Endodermal cell (in vitro differentiated cells): Measurements from ENCODE around the gene BACH2. TPM values are rescaled to one million over a fixed set of nuclear protein-coding genes. Genes with fewer than 3 reads are reported as not detected.

Source experiments
- DNase-seq: peaks from one replicate; pipeline ENCODE4 v3.0.0-alpha.2; 2017
- H3K27ac ChIP-seq: 2 replicates; pipeline ENCODE4 v1.5.1; 2013; ENCODE audit warnings: mild to moderate bottlenecking, low read depth, low read length, moderate library complexity
- H3K27me3 ChIP-seq: 2 replicates; pipeline ENCODE4 v1.6.1; 2013; ENCODE audit warnings: mild to moderate bottlenecking, low read length, moderate library complexity; ENCODE audit not compliant: insufficient read depth, control insufficient read depth, poor library complexity, severe bottlenecking
- H3K36me3 ChIP-seq: 2 replicates; pipeline ENCODE4 v1.7.0; 2013; ENCODE audit warnings: mild to moderate bottlenecking, low read length, moderate library complexity; ENCODE audit not compliant: control insufficient read depth, insufficient read depth
- H3K4me1 ChIP-seq: one replicate; pipeline ENCODE4 v1.7.0; 2013; ENCODE audit warnings: low read length; ENCODE audit not compliant: control insufficient read depth, insufficient read depth
- H3K4me3 ChIP-seq: 2 replicates; pipeline ENCODE4 v1.5.1; 2013; ENCODE audit warnings: mild to moderate bottlenecking, low read length, moderate library complexity
- H3K9ac ChIP-seq: 2 replicates; pipeline ENCODE4 v1.6.1; 2013; ENCODE audit warnings: mild to moderate bottlenecking, low read length, moderate library complexity; ENCODE audit not compliant: poor library complexity, severe bottlenecking; ENCODE audit errors: extremely low read depth
- H3K9me3 ChIP-seq: 2 replicates; pipeline ENCODE4 v1.6.1; 2013; ENCODE audit warnings: mild to moderate bottlenecking, low read length, moderate library complexity; ENCODE audit not compliant: control insufficient read depth
- H3K27ac Mint-ChIP-seq: 2 replicates; pipeline ENCODE4 v1.8.0; 2020; ENCODE audit warnings: mixed read lengths
- H3K27me3 Mint-ChIP-seq: 2 replicates; pipeline ENCODE4 v1.8.0; 2021; ENCODE audit warnings: mild to moderate bottlenecking, mixed read lengths; ENCODE audit not compliant: insufficient read depth
- H3K36me3 Mint-ChIP-seq: 2 replicates; pipeline ENCODE4 v1.8.0; 2020; ENCODE audit warnings: low read depth, mixed read lengths
- H3K4me1 Mint-ChIP-seq: 2 replicates; pipeline ENCODE4 v1.8.0; 2020; ENCODE audit warnings: mixed read lengths
- H3K4me3 Mint-ChIP-seq: 2 replicates; pipeline ENCODE4 v1.8.0; 2020; ENCODE audit warnings: mild to moderate bottlenecking, moderate library complexity, mixed read lengths
- H3K9me3 Mint-ChIP-seq: 2 replicates; pipeline ENCODE4 v1.8.0; 2020; ENCODE audit warnings: mild to moderate bottlenecking, mixed read lengths
- CTCF ChIP-seq: fragments of 200-600 bp; sonication (generic); conservative IDR thresholded peaks from 2 replicates; pipeline ENCODE4 v1.5.0; 2021; ENCODE audit warnings: antibody characterized with exemption, mild to moderate bottlenecking
- WGBS, 2 experiments: methylation state at CpG; one replicate each; pipeline versions ENCODE4 v1.1.5 to v1.1.7; 2013; ENCODE audit warnings: missing lambda C conversion rate in 2 of 2, mixed read lengths in 1 of 2; ENCODE audit not compliant: insufficient coverage in 1 of 2, insufficient read length in 1 of 2; 5-methylcytosine and 5-hydroxymethylcytosine counted together
- total RNA-seq, 2 donors: library from RNA; stranded (reverse); fragmentation: NEBNext Ultra II Directional in 1 of 2; extraction: Animal tissue kit (Norgen Biotek cat#: 25700) in 1 of 2; gene quantifications; 2 replicates in 1 of 2; 3 replicates in 1 of 2; pipeline ENCODE4 v1.2.1, GENCODE V29; 2021

BACH2 gene
- total RNA-seq, 2 donors from 2014 or later, result 11.0 to 22.3 TPM

- Histone ChIP-seq H3K4me1 (no peaks in the 10 kb centered on the region), H3K27me3 (no peaks in the 10 kb centered on the region), H3K9ac (no peak overlapping the region), H3K4me3 (no peak overlapping the region), H3K9me3 (no peaks in the 10 kb centered on the region), H3K36me3 (peaks cover 4% of the 10 kb centered on the region), H3K27ac (no peak overlapping the region)
- 87 to 95% methylated on average over 14 to 16 of the region's 18 CpGs for WGBS, 2 experiments
- H3K4me1 Mint-ChIP-seq, result no peaks in the 10 kb centered on the region
- H3K27me3 Mint-ChIP-seq, result no peaks in the 10 kb centered on the region
- no peak overlapping the region for H3K4me3 Mint-ChIP-seq
- no peak for TF ChIP-seq CTCF
- no peaks in the 10 kb centered on the region for H3K9me3 Mint-ChIP-seq
- no peak overlapping the region for H3K27ac Mint-ChIP-seq
- DNase-seq, result no peak
- peaks cover 6% of the 10 kb centered on the region for H3K36me3 Mint-ChIP-seq
These were observed 257.5 kb downstream of the BACH2 start for GRCh38 chr6:90038961-90039653.

- TF ChIP-seq CTCF, result no peak
- 82% methylated on average over 3 of the region's 3 CpGs; no CpG with 5 or more reads in 1 of the 2 experiments for WGBS, 2 experiments
These were observed 259.7 kb downstream of the BACH2 start for GRCh38 chr6:90036963-90037362.

GRCh38 chr6:90035047-90035723 is 261.5 kb downstream of the BACH2 start:
- Histone ChIP-seq H3K36me3 (peaks cover 4% of the 10 kb centered on the region), H3K4me3 (no peak overlapping the region), H3K9me3 (no peaks in the 10 kb centered on the region), H3K4me1 (no peaks in the 10 kb centered on the region), H3K9ac (no peak overlapping the region), H3K27me3 (no peaks in the 10 kb centered on the region), H3K27ac (no peak overlapping the region)
- no peaks in the 10 kb centered on the region for H3K4me1 Mint-ChIP-seq
- H3K9me3 Mint-ChIP-seq, result peaks cover 6% of the 10 kb centered on the region
- H3K27me3 Mint-ChIP-seq, result no peaks in the 10 kb centered on the region
- H3K27ac Mint-ChIP-seq, result no peak overlapping the region
- no peak for DNase-seq
- no peak for TF ChIP-seq CTCF
- 33 to 92% methylated on average over 1 to 3 of the region's 3 CpGs for WGBS, 2 experiments
- H3K36me3 Mint-ChIP-seq, result peaks cover 6% of the 10 kb centered on the region
- H3K4me3 Mint-ChIP-seq, result no peak overlapping the region

More at GRCh38 chr6:90036963-90037362, 259.7 kb downstream of the BACH2 start:
- Histone ChIP-seq H3K27ac (no peak overlapping the region), H3K9ac (no peak overlapping the region), H3K4me1 (no peaks in the 10 kb centered on the region), H3K4me3 (no peak overlapping the region), H3K9me3 (no peaks in the 10 kb centered on the region), H3K27me3 (no peaks in the 10 kb centered on the region), H3K36me3 (peaks cover 4% of the 10 kb centered on the region)
- no peak overlapping the region for H3K4me3 Mint-ChIP-seq
- H3K27me3 Mint-ChIP-seq, result no peaks in the 10 kb centered on the region
- no peak for DNase-seq
- H3K9me3 Mint-ChIP-seq, result peaks cover 4% of the 10 kb centered on the region
- H3K27ac Mint-ChIP-seq, result no peak overlapping the region
- H3K4me1 Mint-ChIP-seq, result no peaks in the 10 kb centered on the region
- H3K36me3 Mint-ChIP-seq, result peaks cover 6% of the 10 kb centered on the region
